Prostate gland (tissue), 2 donors: ENCODE results near the gene LPP.

Experiments
- CTCF ChIP-seq, 4 experiments: fragments of 200-600 bp in 2 of 4; fragments of 450-650 bp in 2 of 4; sonication (generic) in 2 of 4; IDR thresholded peaks; 1 replicate in 3 of 4; 2 replicates in 1 of 4; pipeline ENCODE4 v1.5.1; 2016 to 2019; ENCODE audit warnings: antibody characterized with exemption in 4 of 4, mild to moderate bottlenecking in 2 of 4, moderate library complexity in 2 of 4
- POLR2A ChIP-seq: fragments of 450-650 bp; IDR thresholded peaks from one replicate; pipeline ENCODE4 v1.6.1; 2016; ENCODE audit warnings: antibody characterized with exemption, mild to moderate bottlenecking
- POLR2AphosphoS5 ChIP-seq: sonication (generic); formaldehyde crosslinking; IDR thresholded peaks from one replicate; pipeline ENCODE4 v1.6.1; 2017; ENCODE audit warnings: antibody characterized with exemption

GRCh38 chr3:188578576-188579363, 424.8 kb downstream of the LPP start:
- TF ChIP-seq POLR2AphosphoS5 = peak; percentile 59
- no peak for TF ChIP-seq CTCF (IDR thresholded peaks at IDR 0.05)
- TF ChIP-seq POLR2A = no peak
